A549 (cell line): ENCODE results near the gene RAD51B. TPM values are rescaled to one million over a fixed set of nuclear protein-coding genes. Genes with fewer than 3 reads are reported as not detected.

Experiments
- ATAC-seq, 2 experiments: fragments of 200-7000 bp in 1 of 2; fragments of >200 bp in 1 of 2; cut with Nextera tagmentation in 1 of 2; cut with Tn5 transposase in 1 of 2; 3 replicates each; pipeline versions ENCODE4 v1.8.0 to v1.9.1; 2018 to 2020; ENCODE audit warnings: mild to moderate bottlenecking in 1 of 2, moderate library complexity in 1 of 2
- CTCF ChIA-PET: fragments of 300-600 bp; sonication (Branson Sonifier 250); formaldehyde crosslinking; extraction: SDS; loops from one replicate; lab custom pipeline; 2021; ENCODE audit warnings: antibody characterized with exemption, inconsistent platforms; lab: Yijun Ruan, JAX
- POLR2A ChIA-PET: fragments of 350-600 bp; formaldehyde crosslinking; extraction: SDS; loops from one replicate; lab custom pipeline; 2021; ENCODE audit warnings: antibody characterized with exemption, inconsistent platforms; lab: Yijun Ruan, JAX
- DNase-seq, 2 experiments: peaks; one replicate each; pipeline versions ENCODE4 v3.0.0 to v3.0.0-alpha.2; 2011 to 2016; ENCODE audit warnings: low read depth in 1 of 2, low spot score in 1 of 2
- FAIRE-seq: peaks from 2 replicates; lab custom pipeline; 2011; peaks lifted over from hg19 to GRCh38; lab: Jason Lieb, UNC
- H3K27ac ChIP-seq, 2 experiments: fragments of >200 bp; sonication (Bioruptor Twin); formaldehyde crosslinking; 3 replicates each; pipeline ENCODE4 v1.5.1; 2016 to 2017
- H3K4me1 ChIP-seq: fragments of >200 bp; sonication (Bioruptor Twin); formaldehyde crosslinking; 3 replicates; pipeline ENCODE4 v1.6.1; 2016
- H3K4me2 ChIP-seq: fragments of >200 bp; sonication (Bioruptor Twin); formaldehyde crosslinking; 3 replicates; pipeline ENCODE4 v1.6.1; 2016
- H3K4me3 ChIP-seq: fragments of >200 bp; sonication (Bioruptor Twin); formaldehyde crosslinking; 3 replicates; pipeline ENCODE4 v1.5.1; 2016
- H3K9me3 ChIP-seq: fragments of >200 bp; sonication (Bioruptor Twin); formaldehyde crosslinking; 3 replicates; pipeline ENCODE4 v1.6.1; 2016
- CHD4 ChIP-seq: fragments of 200-600 bp; sonication (generic); IDR thresholded peaks from 2 replicates; pipeline ENCODE4 v1.6.1; 2016; ENCODE audit warnings: antibody characterized with exemption, mild to moderate bottlenecking, borderline replicate concordance
- ESRRA ChIP-seq: fragments of 150-350 bp; IDR thresholded peaks from 2 replicates; pipeline ENCODE4 v1.6.1; 2014; ENCODE audit warnings: mild to moderate bottlenecking, low read length, borderline replicate concordance
- FOSL2 ChIP-seq, 2 experiments: fragments of 450-650 bp in 1 of 2; fragments of >200 bp in 1 of 2; sonication (Bioruptor Twin) in 1 of 2; formaldehyde crosslinking; IDR thresholded peaks; 2 replicates each; pipeline versions ENCODE4 v1.5.0 to v1.6.1; 2016 to 2020; ENCODE audit warnings: mild to moderate bottlenecking in 1 of 2, moderate library complexity in 1 of 2
- GATA3 ChIP-seq: IDR thresholded peaks from 2 replicates; pipeline ENCODE4 v1.6.1; 2012; ENCODE audit warnings: borderline replicate concordance
- HOXA7 ChIP-seq: fragments of 250-450 bp; sonication (Bioruptor Pico); IDR thresholded peaks from 2 replicates; pipeline ENCODE4 v1.5.0; 2020; ENCODE audit warnings: mild to moderate bottlenecking, moderate library complexity
- KDM1A ChIP-seq: fragments of 200-600 bp; sonication (generic); IDR thresholded peaks from 2 replicates; pipeline ENCODE4 v1.6.1; 2016; ENCODE audit warnings: low read depth, mild to moderate bottlenecking
- MAFK ChIP-seq: fragments of 450-650 bp; IDR thresholded peaks from 2 replicates; pipeline ENCODE4 v1.6.1; 2014; ENCODE audit not compliant: partially characterized antibody
- NFE2L2 ChIP-seq: fragments of 150-350 bp; conservative IDR thresholded peaks from 2 replicates; pipeline ENCODE4 v1.6.1; 2014; ENCODE audit warnings: low read length
- NPAS2 ChIP-seq: fragments of 250-450 bp; sonication (Bioruptor Pico); IDR thresholded peaks from 2 replicates; pipeline ENCODE4 v1.8.0; 2022; ENCODE audit warnings: mild to moderate bottlenecking, moderate library complexity, borderline replicate concordance
- POLR2A ChIP-seq: IDR thresholded peaks from 2 replicates; pipeline ENCODE4 v1.6.1; 2012; ENCODE audit warnings: mild to moderate bottlenecking, low read length
- RAD21 ChIP-seq, 2 experiments: fragments of >200 bp in 1 of 2; sonication (Bioruptor Twin) in 1 of 2; formaldehyde crosslinking in 1 of 2; IDR thresholded peaks in 1 of 2; conservative IDR thresholded peaks in 1 of 2; 2 replicates in 1 of 2; 3 replicates in 1 of 2; pipeline ENCODE4 v1.6.1; 2012 to 2018; ENCODE audit warnings: inconsistent platforms in 1 of 2
- SMC3 ChIP-seq: fragments of >200 bp; sonication (Bioruptor Twin); formaldehyde crosslinking; IDR thresholded peaks from 3 replicates; pipeline ENCODE4 v1.6.1; 2018; ENCODE audit warnings: inconsistent platforms
- WGBS: methylation state at CpG from one replicate; pipeline ENCODE4 v1.1.6; 2017; ENCODE audit errors: missing lambda C conversion rate; 5-methylcytosine and 5-hydroxymethylcytosine counted together
- polyA plus RNA-seq, 4 experiments: library from polyadenylated mRNA; depleted of rRNA in 3 of 4; stranded (reverse); fragments of >200 nt; fragmentation: RNase III in 1 of 4; extraction: RNeasy Plus Mini Kit Qiagen cat#74134 plus additional on column Dnase treatment in 1 of 4; gene quantifications; 2 replicates in 3 of 4; 3 replicates in 1 of 4; pipeline ENCODE4 v1.2.3, GENCODE V29; 2011 to 2017
- TF ChIP-seq, protein P1 (sequence below): fragments of 250-450 bp; sonication (Bioruptor Pico); IDR thresholded peaks from 2 replicates; pipeline ENCODE4 v1.5.0; 2021; ENCODE audit warnings: mild to moderate bottlenecking, moderate library complexity, borderline replicate concordance
- TF ChIP-seq, protein P2 (sequence below): fragments of 450-650 bp; IDR thresholded peaks from 2 replicates; pipeline ENCODE4 v1.6.1; 2014; ENCODE audit warnings: antibody characterized with exemption

The RAD51B gene
- polyA plus RNA-seq, 2 of the 4 experiments (the other 2 are of a cell fraction): 7.2 to 10.8 TPM

DNA sequence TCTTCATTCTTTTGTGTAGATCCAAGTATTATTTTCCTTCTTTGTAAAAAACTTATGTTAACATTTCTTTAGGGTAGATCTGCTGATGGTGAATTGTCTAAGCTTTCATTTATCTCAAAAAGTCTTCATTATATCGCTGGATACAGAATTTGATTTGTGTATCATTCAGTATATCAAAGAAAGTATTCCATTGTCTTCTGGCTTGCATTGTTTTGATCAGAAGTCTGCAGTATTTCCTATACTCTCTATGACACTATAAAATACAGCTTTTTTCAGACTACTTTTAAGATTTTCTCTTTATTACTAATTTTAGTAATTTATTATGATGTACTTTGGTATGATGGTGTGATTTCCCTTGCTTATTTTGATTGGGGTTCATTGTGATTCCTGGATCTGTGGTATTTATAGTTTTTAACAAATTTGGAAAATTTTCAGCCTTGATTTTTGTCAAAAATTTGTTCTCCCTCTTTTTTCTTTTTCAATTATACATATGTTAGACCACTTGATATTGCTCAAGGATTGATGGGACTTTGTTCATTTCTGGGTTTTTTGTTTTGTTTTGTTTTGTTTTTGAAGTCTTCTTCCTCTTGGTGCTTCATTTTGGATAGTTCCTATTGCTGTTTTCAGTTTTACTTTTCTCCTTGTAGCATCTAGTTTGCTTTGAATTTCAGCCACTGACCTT lies 796.8 kb downstream of the RAD51B start:
- Histone ChIP-seq H3K4me2 (no peak overlapping the region), H3K4me1 (peaks cover 5% of the 10 kb centered on the region; the same call in 1 of the 3 replicates), H3K4me3 (no peak overlapping the region), H3K27ac (no peak overlapping the region), H3K9me3 (peaks cover 84% of the 10 kb centered on the region)
- ATAC-seq (no peak), FAIRE-seq (no peak), DNase-seq (peak in 1 of 2 experiments; percentile 56)
- 4% methylated on average over 1 of the region's 1 CpG for WGBS
- ChIA-PET CTCF (interaction anchor here (1.1 to 1.5 kb wide), 3 partner anchors 13 to 27 kb away, joined by 3 read pairs; no protein-coding TSS in a partner anchor), POLR2A (no interaction called here)
- peak; percentile 24; the same call in 1 of the 3 replicates for TF ChIP-seq SMC3
- TF ChIP-seq MAFK: no peak
- 0 out of 5 replicates have a peak, but pooled peaks of 1 of the 2 experiments have one; percentile 5 for TF ChIP-seq RAD21 (conservative IDR thresholded peaks at IDR 0.05 in 1 of 2, IDR thresholded peaks at IDR 0.05 in 1 of 2)
- TF ChIP-seq, protein P1, sequence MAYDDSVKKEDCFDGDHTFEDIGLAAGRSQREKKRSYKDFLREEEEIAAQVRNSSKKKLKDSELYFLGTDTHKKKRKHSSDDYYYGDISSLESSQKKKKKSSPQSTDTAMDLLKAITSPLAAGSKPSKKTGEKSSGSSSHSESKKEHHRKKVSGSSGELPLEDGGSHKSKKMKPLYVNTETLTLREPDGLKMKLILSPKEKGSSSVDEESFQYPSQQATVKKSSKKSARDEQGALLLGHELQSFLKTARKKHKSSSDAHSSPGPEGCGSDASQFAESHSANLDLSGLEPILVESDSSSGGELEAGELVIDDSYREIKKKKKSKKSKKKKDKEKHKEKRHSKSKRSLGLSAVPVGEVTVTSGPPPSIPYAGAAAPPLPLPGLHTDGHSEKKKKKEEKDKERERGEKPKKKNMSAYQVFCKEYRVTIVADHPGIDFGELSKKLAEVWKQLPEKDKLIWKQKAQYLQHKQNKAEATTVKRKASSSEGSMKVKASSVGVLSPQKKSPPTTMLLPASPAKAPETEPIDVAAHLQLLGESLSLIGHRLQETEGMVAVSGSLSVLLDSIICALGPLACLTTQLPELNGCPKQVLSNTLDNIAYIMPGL: no peak
- peak; percentile 39; the same call in 1 of the 2 replicates for TF ChIP-seq KDM1A
- no peak for TF ChIP-seq HOXA7

DNA sequence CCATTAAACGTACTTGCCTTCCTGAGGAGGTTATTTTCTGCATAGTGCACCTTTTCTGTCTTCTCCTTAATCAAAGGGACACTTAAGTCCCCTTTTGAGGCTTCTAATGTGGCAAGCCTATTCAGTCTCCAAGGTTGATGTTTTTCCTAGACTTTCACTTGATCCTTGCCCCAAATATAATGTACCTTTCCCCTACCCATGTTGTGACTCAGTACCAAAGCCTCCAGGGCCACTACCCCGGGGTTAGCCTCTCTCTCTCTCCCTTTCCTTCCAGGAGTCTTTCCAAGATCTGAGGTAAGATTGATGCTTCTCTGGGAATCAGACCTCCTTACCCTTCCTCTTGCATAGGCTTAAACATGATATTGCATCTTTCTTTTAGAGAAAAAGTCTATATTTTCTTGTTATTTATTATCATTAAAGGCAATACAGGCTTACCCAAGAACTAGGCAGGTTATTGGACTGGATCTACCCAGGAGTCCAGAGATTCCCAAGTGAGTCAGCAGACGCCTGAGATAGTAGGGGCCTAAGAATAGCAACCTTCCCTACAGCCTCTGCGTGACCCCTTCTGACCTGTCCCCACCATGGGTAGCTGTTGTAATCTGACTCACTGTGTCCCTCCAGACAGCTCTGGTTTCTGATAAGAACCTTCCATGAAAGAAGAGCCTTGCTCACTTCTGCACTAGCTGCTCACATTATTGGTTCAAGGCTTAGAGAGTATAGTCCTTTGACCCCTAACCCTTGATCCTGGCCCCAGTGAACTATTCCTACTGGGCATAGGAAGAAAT lies 800.4 kb downstream of the RAD51B start:
- peak overlapping the region in 1 of 2 experiments; percentile 65; a peak in 2 of 6 replicates for H3K27ac ChIP-seq
- TF ChIP-seq POLR2A (no peak), CHD4 (no peak)
- peak; percentile 39 to 83; a peak in 4 of 6 replicates for ATAC-seq

DNA sequence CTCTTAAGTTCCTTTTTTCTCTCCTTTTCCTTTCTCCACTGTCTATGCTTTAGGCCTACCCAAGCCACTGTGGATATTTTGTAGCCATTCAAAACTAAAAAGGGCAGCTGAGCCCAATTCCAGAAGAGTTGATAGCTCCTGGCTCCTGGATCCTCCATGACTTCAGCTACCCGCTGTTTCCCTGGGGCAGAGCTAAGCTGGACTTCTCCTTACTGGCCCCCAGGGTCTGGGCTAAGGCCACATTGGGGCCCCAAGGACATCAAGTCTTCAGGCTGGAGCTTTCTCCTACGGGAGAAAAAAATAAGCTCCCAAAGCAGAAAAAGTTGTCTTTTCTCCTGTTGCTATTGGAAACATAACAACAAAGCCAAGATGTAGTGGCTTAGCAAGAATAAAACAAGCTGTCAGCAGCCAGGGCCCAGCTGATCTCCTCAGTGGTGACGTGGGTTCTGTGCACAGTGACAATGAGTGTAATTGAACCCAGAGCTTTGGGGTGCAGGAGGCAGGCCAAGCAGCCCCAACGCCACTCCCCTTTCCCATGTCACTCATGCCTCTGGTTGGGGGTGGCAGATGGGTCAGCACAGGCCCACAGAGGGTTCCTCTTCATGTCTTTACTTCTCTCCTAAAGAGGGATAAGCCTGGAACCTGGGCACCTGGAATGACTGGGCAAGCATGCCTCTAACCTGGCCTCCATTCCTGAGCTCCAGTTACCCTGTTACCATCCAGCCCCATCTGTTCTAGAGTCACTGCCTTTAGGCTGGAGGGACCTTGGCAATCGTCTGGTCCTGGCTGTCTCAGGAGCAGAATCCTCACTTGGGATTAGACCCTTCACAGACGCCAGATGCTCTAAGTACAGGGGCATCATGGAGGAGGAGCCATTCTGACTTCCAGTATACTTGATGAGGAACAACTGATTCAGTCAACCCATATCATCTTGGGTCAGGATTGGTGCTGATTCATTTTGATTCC lies 802.1 kb downstream of the RAD51B start:
- TF ChIP-seq NFE2L2 (no peak), NPAS2 (no peak), POLR2A (no peak), GATA3 (no peak), FOSL2 (IDR thresholded peaks at IDR 0.05) (no peak), FOSL2 (CRISPR knock-in tag; IDR thresholded peaks at IDR 0.05) (no peak), ESRRA (no peak)
- TF ChIP-seq, protein P2, sequence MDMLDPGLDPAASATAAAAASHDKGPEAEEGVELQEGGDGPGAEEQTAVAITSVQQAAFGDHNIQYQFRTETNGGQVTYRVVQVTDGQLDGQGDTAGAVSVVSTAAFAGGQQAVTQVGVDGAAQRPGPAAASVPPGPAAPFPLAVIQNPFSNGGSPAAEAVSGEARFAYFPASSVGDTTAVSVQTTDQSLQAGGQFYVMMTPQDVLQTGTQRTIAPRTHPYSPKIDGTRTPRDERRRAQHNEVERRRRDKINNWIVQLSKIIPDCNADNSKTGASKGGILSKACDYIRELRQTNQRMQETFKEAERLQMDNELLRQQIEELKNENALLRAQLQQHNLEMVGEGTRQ: no peak
- no peak for DNase-seq
- H3K9me3 ChIP-seq: peaks cover 40% of the 10 kb centered on the region
- peaks cover 5% of the 10 kb centered on the region; the same call in 1 of the 3 replicates for H3K4me1 ChIP-seq
- H3K4me2 ChIP-seq: no peak overlapping the region
- no peak for ATAC-seq
- ChIA-PET POLR2A (no interaction called here), CTCF (interaction anchor here (1.5 kb wide), 1 partner anchor 35 kb away, joined by 4 read pairs; no protein-coding TSS in a partner anchor)
- peak overlapping the region in 1 of 2 experiments; percentile 34; a peak in 1 of 6 replicates for H3K27ac ChIP-seq
- no peak for FAIRE-seq
- no peak overlapping the region for H3K4me3 ChIP-seq
- 68% methylated on average over 6 of the region's 6 CpGs for WGBS

More for the DNA sequence above, 800.4 kb downstream of the RAD51B start:
- H3K4me3 ChIP-seq: no peak overlapping the region
- peaks cover 5% of the 10 kb centered on the region; the same call in 1 of the 3 replicates for H3K4me1 ChIP-seq
- peaks cover 56% of the 10 kb centered on the region for H3K9me3 ChIP-seq
- no peak for FAIRE-seq
- ChIA-PET CTCF (no interaction called here), POLR2A (no interaction called here)
- WGBS: 31% methylated on average over 4 of the region's 4 CpGs
- peak in 1 of 2 experiments; percentile 42 for DNase-seq
- H3K4me2 ChIP-seq: no peak overlapping the region; the same call in 2 of the 3 replicates
